Activated CD8-positive, alpha-beta memory T cell treated with anti-CD3 and anti-CD28 coated beads for 36 hours (primary cell): ENCODE results near the gene B4GALT6. TPM values are rescaled to one million over a fixed set of nuclear protein-coding genes. Genes with fewer than 3 reads are reported as not detected.

Experiments used
- CTCF ChIA-PET: fragments of 350-600 bp; sonication (Branson Sonifier 250); formaldehyde crosslinking; loops from one replicate; lab custom pipeline; 2021; ENCODE audit warnings: antibody characterized with exemption; lab: Charles Lee
- POLR2A ChIA-PET: fragments of 350-600 bp; sonication (Branson Sonifier 250); formaldehyde crosslinking; loops from one replicate; lab custom pipeline; 2021; ENCODE audit warnings: antibody characterized with exemption; lab: Charles Lee
- total RNA-seq, 2 experiments: library from RNA; stranded (reverse); gene quantifications; one replicate each; pipeline ENCODE4 v1.2.3, GENCODE V29; 2021

Gene B4GALT6
- total RNA-seq, 2 experiments from 2014 or later = 3.8 to 4.3 TPM

GRCh38 chr18:31648458-31648857 lies 35.9 kb downstream of the B4GALT6 start:
- ChIA-PET CTCF (no interaction called here), POLR2A (no interaction called here)

- POLR2A ChIA-PET = no interaction called here
- CTCF ChIA-PET = no interaction called here
These were observed 37.1 kb downstream of the B4GALT6 start for GRCh38 chr18:31647127-31647753.

GRCh38 chr18:31646332-31647126 lies 37.9 kb downstream of the B4GALT6 start:
- POLR2A ChIA-PET = no interaction called here
- CTCF ChIA-PET = no interaction called here

GRCh38 chr18:31645411-31645810 lies 39.0 kb downstream of the B4GALT6 start:
- POLR2A ChIA-PET = no interaction called here
- CTCF ChIA-PET = no interaction called here

- ChIA-PET CTCF (no interaction called here), POLR2A (no interaction called here)
These were observed 41.4 kb downstream of the B4GALT6 start for GRCh38 chr18:31643003-31643402.

GRCh38 chr18:31637445-31637844 lies 46.9 kb downstream of the B4GALT6 start:
- ChIA-PET POLR2A (no interaction called here), CTCF (no interaction called here)

- CTCF ChIA-PET = no interaction called here
These were observed 48.0 kb downstream of the B4GALT6 start for GRCh38 chr18:31636387-31636786.

GRCh38 chr18:31634331-31634713 lies 50.1 kb downstream of the B4GALT6 start:
- CTCF ChIA-PET = interaction anchor here (1.1 kb wide), 1 partner anchor 59 kb away, joined by 3 read pairs; no protein-coding TSS in a partner anchor
- POLR2A ChIA-PET = no interaction called here

More at GRCh38 chr18:31636387-31636786, 48.0 kb downstream of the B4GALT6 start:
- POLR2A ChIA-PET = no interaction called here

GRCh38 chr18:31633392-31634330 lies 50.7 kb downstream of the B4GALT6 start:
- POLR2A ChIA-PET = no interaction called here
- CTCF ChIA-PET = no interaction called here

- ChIA-PET CTCF (no interaction called here), POLR2A (no interaction called here)
These were observed 52.0 kb downstream of the B4GALT6 start for GRCh38 chr18:31632356-31632755.

GRCh38 chr18:31631526-31631925 lies 52.9 kb downstream of the B4GALT6 start:
- ChIA-PET CTCF (no interaction called here), POLR2A (no interaction called here)

GRCh38 chr18:31630549-31630948 lies 53.8 kb downstream of the B4GALT6 start:
- POLR2A ChIA-PET = no interaction called here
- CTCF ChIA-PET = interaction anchor here (0.7 kb wide), 1 partner anchor 23 kb away, joined by 3 read pairs; no protein-coding TSS in a partner anchor

GRCh38 chr18:31626409-31626808 lies 58.0 kb downstream of the B4GALT6 start:
- POLR2A ChIA-PET = no interaction called here

GRCh38 chr18:31624892-31625640 lies 59.3 kb downstream of the B4GALT6 start:
- CTCF ChIA-PET = no interaction called here

More at GRCh38 chr18:31626409-31626808, 58.0 kb downstream of the B4GALT6 start:
- CTCF ChIA-PET = no interaction called here

GRCh38 chr18:31619291-31619690 lies 65.1 kb downstream of the B4GALT6 start:
- ChIA-PET POLR2A (no interaction called here), CTCF (no interaction called here)

More at GRCh38 chr18:31624892-31625640, 59.3 kb downstream of the B4GALT6 start:
- POLR2A ChIA-PET = no interaction called here

GRCh38 chr18:31618801-31619200 lies 65.6 kb downstream of the B4GALT6 start:
- ChIA-PET CTCF (no interaction called here), POLR2A (no interaction called here)

- ChIA-PET CTCF (no interaction called here), POLR2A (no interaction called here)
These were observed 67.2 kb downstream of the B4GALT6 start for GRCh38 chr18:31617031-31617717.

GRCh38 chr18:31616586-31616985 lies 67.8 kb downstream of the B4GALT6 start:
- ChIA-PET POLR2A (no interaction called here), CTCF (no interaction called here)

GRCh38 chr18:31614044-31614443 lies 70.3 kb downstream of the B4GALT6 start:
- CTCF ChIA-PET = no interaction called here
- POLR2A ChIA-PET = no interaction called here
